Fibroblast of lung (primary cell): Measurements from ENCODE around the gene SH3PXD2A.
A peak's percentile ranks its signal among the peaks of the same experiment; 100 is the strongest.

Source experiments
- CTCF ChIP-seq, 2 donors: IDR thresholded peaks in 1 of 2; conservative IDR thresholded peaks in 1 of 2; 1 replicate in 1 of 2; 2 replicates in 1 of 2; pipeline ENCODE4 v1.5.1; 2011 to 2012; ENCODE audit warnings: low read length in 2 of 2, control low read depth in 1 of 2, inconsistent platforms in 1 of 2, low read depth in 1 of 2, mild to moderate bottlenecking in 1 of 2
- EZH2 ChIP-seq: IDR thresholded peaks from 2 replicates; pipeline ENCODE4 v1.5.1; 2012; ENCODE audit warnings: low read length, control low read depth, mild to moderate bottlenecking; ENCODE audit errors: missing control alignments

- TF ChIP-seq CTCF (conservative IDR thresholded peaks at IDR 0.05 in 1 of 2, IDR thresholded peaks at IDR 0.05 in 1 of 2; ENCODE audit: low read depth in 1 of 2, low read length in 2 of 2) (peak; percentile 67 to 85), EZH2 (no peak)
Measured at GRCh38 chr10:103888113-103888841, 32.9 kb upstream of the SH3PXD2A start.
